Large intestine (tissue), 12 donors: ENCODE measurements around the gene OR51E2. TPM values are rescaled to one million over a fixed set of nuclear protein-coding genes. Genes with fewer than 3 reads are reported as not detected.
"Not testable (repeated sequence)": the region's sequence is repeated elsewhere in the genome, so short reads cannot be mapped to it uniquely, and the experiment has no call there.

Source experiments
- DNase-seq, 2 donors: peaks; one replicate each; pipeline versions ENCODE4 v3.0.0 to v3.0.0-alpha.2; 2013
- H3K27ac ChIP-seq: one replicate; pipeline ENCODE4 v1.5.1; 2013; ENCODE audit warnings: low read length
- H3K27me3 ChIP-seq: 2 replicates; pipeline ENCODE4 v1.6.1; 2013; ENCODE audit warnings: low read length; ENCODE audit not compliant: control insufficient read depth, insufficient read depth
- H3K36me3 ChIP-seq: 2 replicates; pipeline ENCODE4 v1.6.1; 2013; ENCODE audit warnings: low read length; ENCODE audit not compliant: control insufficient read depth, insufficient read depth
- H3K4me1 ChIP-seq: one replicate; pipeline ENCODE4 v1.6.1; 2013; ENCODE audit warnings: low read length; ENCODE audit not compliant: control insufficient read depth, insufficient read depth
- H3K4me3 ChIP-seq: one replicate; pipeline ENCODE4 v1.5.1; 2013; ENCODE audit warnings: low read length
- H3K9me3 ChIP-seq: one replicate; pipeline ENCODE4 v1.6.1; 2013; ENCODE audit warnings: mild to moderate bottlenecking, low read depth, low read length, moderate library complexity; ENCODE audit not compliant: control insufficient read depth
- WGBS: methylation state at CpG from one replicate; pipeline ENCODE4 v1.1.5; 2013; ENCODE audit warnings: low lambda C conversion rate; ENCODE audit not compliant: insufficient coverage; 5-methylcytosine and 5-hydroxymethylcytosine counted together
- long read RNA-seq, 11 donors: transcript quantifications; one replicate each; lab custom pipeline, GENCODE V29; 2026
- polyA plus RNA-seq: library from polyadenylated mRNA; unstranded; fragments of 120-200 nt; gene quantifications from one replicate; pipeline ENCODE4 v1.2.1, GENCODE V29; 2013

OR51E2 gene
- polyA plus RNA-seq = 0.34 TPM
- long read RNA-seq, donor 1 = 0 reads
- long read RNA-seq, donor 2 = 0 reads
- long read RNA-seq, donor 3 = 0 reads
- long read RNA-seq, donor 4 = 0 reads
- long read RNA-seq, donor 5 = 0 reads
- long read RNA-seq, donor 6 = 0 reads
- long read RNA-seq, donor 7 = 0 reads
- long read RNA-seq, donor 8 = 0 reads
- long read RNA-seq, donor 9 = 0 reads
- long read RNA-seq, donor 10 = 0 reads
- long read RNA-seq, donor 11 = 0 reads

DNA sequence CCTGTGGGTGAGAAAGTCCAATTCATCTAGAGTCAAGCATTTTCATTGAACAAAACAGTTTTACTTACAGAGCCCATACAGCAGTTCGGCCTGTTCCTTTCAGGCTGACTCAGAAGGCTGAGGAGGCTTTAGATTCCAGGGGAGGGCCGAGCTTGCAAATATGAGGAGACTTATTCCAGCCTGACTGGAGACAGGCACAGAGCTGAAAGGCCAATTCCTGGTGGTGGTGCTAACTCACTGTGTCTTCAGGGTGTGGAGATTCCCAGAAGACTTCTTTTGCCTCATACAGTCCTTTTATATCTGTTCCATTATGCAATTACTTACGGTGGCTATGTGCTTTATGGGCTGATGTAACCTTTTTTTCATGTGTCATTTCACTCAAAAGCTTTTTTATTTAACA lies at the start of gene OR51E2:
OR51E2 (minus strand) TSS at position 269 of the 400 bp plus-strand sequence. CDS start 15,142 bp downstream, outside the sequence.
- WGBS = 100% methylated on average over 1 of the region's 3 CpGs
- H3K4me3 ChIP-seq = no peak within 1 kb of the TSS
- no peak for DNase-seq

DNA sequence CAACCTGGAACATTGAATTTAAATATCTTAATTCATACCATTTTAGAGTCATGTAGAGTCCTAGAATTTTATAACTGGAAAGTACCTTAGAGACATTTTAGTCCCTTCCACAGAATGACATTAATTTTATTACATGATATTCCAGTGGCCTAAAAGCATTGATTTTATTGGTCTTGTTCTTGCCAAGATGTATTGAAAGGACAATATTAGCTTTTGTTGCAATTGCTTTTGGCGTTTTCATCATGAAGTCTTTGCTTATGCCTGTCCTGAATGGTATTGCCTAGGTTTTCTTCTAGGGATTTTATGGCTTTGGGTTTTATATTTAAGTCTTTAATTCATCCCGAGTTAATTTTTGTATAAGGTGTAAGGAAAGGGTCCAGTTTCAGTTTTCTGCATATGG lies 43.1 kb upstream of the OR51E2 start:
- DNase-seq = no peak
- H3K36me3 ChIP-seq = no peaks in the 10 kb centered on the region
- no peak overlapping the region for H3K27ac ChIP-seq
- no peak overlapping the region for H3K4me3 ChIP-seq
- no peaks in the 10 kb centered on the region for H3K9me3 ChIP-seq
- no peaks in the 10 kb centered on the region for H3K27me3 ChIP-seq
- WGBS = 80% methylated on average over 1 of the region's 2 CpGs
- H3K4me1 ChIP-seq = no peaks in the 10 kb centered on the region

More for the DNA sequence above, at the start of gene OR51E2:
- no peaks in the 10 kb centered on the region for H3K9me3 ChIP-seq
- H3K36me3 ChIP-seq = no peaks in the 10 kb centered on the region
- H3K27me3 ChIP-seq = no peaks in the 10 kb centered on the region
- H3K4me1 ChIP-seq = no peaks in the 10 kb centered on the region
- H3K27ac ChIP-seq = no peak within 1 kb of the TSS

GRCh38 chr11:4727171-4727570 lies 29.5 kb upstream of the OR51E2 start:
- Histone ChIP-seq H3K4me3 (no peak overlapping the region), H3K9me3 (no peaks in the 10 kb centered on the region), H3K27ac (no peak overlapping the region), H3K27me3 (no peaks in the 10 kb centered on the region), H3K36me3 (no peaks in the 10 kb centered on the region), H3K4me1 (no peaks in the 10 kb centered on the region)
- no peak for DNase-seq
- WGBS = no CpG with 5 or more reads among the region's 2 CpGs

DNA sequence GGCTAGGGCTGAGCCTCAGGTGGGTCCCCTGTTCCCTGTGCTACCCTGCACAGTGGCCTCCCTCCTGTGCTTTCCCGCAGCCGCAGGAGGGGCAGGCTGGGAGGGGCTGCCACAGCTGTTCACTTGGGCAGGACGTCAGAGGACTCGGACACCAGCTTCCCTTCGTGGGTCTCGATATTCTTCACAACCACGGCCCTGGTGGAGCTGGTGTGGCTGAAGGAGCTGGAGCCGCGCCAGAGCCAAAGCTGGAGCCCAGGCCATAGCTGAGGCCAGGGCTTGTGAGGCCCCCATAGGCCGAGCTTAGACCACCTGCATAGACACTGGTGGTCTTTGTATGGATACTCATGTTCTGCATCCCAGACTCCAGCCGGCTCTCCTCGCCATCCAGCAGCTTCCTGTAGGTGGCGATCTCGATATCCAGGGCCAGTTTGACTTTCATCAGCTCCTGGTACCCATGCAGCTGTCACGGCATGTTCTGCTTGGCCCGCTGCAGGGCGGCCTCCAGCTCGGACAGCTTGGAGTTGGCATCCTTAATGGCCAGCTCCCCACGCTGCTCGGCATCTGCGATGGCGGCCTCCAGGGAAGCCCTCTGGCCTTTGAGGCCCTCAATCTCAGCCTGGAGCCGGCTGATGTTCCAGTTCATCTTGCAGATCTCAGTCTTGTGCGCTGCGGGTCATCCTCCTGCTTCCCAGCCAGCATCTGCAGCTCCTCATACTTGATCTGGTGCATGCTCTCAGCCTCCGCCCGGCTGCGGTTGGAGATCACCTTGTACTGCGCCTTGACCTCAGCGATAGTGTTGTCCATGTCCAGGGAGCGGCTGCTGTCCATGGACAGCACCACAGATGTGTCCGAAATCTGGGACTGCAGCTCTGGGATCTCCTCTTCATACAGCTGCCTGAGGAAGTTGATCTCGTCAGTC lies 25.2 kb upstream of the OR51E2 start:
- no CpG with 5 or more reads among the region's 33 CpGs for WGBS
- not testable (repeated sequence) for DNase-seq

DNA sequence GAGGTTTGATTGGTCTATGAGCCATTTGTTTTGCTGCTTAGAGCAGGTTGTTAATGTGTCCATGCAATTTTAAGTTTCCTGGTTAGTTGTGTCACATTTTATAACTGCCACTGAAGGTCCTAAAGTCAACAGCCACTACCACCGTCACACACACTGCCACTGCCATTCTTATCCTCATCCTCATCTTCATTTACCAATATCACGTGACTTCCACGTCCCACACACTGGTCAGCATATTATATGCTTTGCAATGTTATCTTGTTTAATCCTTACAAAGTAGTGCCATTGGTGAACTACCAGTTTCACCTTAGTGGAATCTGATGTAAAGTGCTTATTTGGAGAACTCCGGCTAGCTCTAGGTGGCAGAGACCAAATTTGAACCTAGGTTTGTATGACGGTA lies 16.6 kb upstream of the OR51E2 start:
- Histone ChIP-seq H3K9me3 (no peaks in the 10 kb centered on the region), H3K4me3 (no peak overlapping the region), H3K36me3 (no peaks in the 10 kb centered on the region), H3K4me1 (no peaks in the 10 kb centered on the region), H3K27ac (no peak overlapping the region), H3K27me3 (no peaks in the 10 kb centered on the region)
- WGBS = 40% methylated on average over 1 of the region's 5 CpGs
- DNase-seq = no peak

More for the DNA sequence above, 25.2 kb upstream of the OR51E2 start:
- not testable (repeated sequence) for H3K4me3 ChIP-seq, H3K27ac ChIP-seq, H3K27me3 ChIP-seq, H3K9me3 ChIP-seq, H3K36me3 ChIP-seq, H3K4me1 ChIP-seq

DNA sequence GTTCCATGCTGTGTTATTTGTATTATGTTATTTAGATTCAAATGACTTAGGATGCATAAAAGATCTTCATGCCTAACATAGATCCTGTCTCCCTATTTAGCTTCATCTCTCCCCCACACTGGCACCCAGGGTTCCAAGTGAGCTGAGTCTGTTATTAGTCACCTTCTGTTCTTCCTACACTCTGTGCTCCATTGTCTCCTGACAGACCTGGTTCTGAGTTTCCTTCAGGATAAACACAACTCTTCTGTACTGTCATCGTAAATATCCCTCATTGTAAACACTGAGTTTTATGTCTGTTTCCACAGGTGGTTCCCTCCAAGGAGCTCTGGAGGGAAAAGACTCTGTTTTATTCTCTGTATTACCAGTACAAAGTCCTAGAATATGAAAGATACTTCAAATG lies 15.6 kb upstream of the OR51E2 start:
- DNase-seq = no peak
- Histone ChIP-seq H3K4me1 (no peaks in the 10 kb centered on the region), H3K27ac (no peak overlapping the region), H3K27me3 (no peaks in the 10 kb centered on the region), H3K4me3 (no peak overlapping the region), H3K9me3 (no peaks in the 10 kb centered on the region), H3K36me3 (no peaks in the 10 kb centered on the region)
- 0% methylated on average over 1 of the region's 1 CpG for WGBS

- H3K27me3 ChIP-seq = no peaks in the 10 kb centered on the region
- no peaks in the 10 kb centered on the region for H3K4me1 ChIP-seq
- H3K36me3 ChIP-seq = no peaks in the 10 kb centered on the region
- DNase-seq = no peak
- no peak overlapping the region for H3K27ac ChIP-seq
- no peak overlapping the region for H3K4me3 ChIP-seq
- WGBS = 85% methylated on average over 5 of the region's 8 CpGs
- no peaks in the 10 kb centered on the region for H3K9me3 ChIP-seq
Observed at GRCh38 chr11:4704790-4705334, 7.2 kb upstream of the OR51E2 start.

GRCh38 chr11:4704054-4704789 lies 6.6 kb upstream of the OR51E2 start, which contains the start of gene MMP26:
MMP26 (plus strand) TSS chr11:4704784.
- Histone ChIP-seq H3K9me3 (no peaks in the 10 kb centered on the region), H3K36me3 (no peaks in the 10 kb centered on the region), H3K4me3 (no peak within 1 kb of the TSS), H3K27ac (no peak within 1 kb of the TSS), H3K27me3 (no peaks in the 10 kb centered on the region), H3K4me1 (no peaks in the 10 kb centered on the region)
- WGBS = no CpG with 5 or more reads among the region's 5 CpGs
- peak in 1 of 2 donors; percentile 15 for DNase-seq

DNA sequence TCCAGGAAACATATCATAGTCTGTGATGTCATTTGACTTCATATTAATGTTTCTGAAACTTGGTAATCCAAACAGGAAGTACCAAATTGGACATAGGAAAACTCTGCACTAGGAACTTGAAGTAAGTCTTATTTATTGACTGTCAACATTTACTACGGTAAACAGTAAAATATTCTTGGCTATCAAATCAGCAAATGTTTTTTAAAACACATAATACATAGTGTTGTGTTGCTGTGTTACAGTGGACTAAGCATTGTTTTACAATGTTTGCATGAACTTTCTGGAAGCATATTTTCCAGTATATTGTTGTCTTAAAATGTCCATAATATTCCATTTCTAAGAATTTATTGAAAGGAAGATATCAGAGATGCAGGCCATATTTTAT lies 2.8 kb upstream of the OR51E2 start:
- no peaks in the 10 kb centered on the region for H3K27me3 ChIP-seq
- no CpG with 5 or more reads among the region's 1 CpG for WGBS
- no peaks in the 10 kb centered on the region for H3K4me1 ChIP-seq
- no peaks in the 10 kb centered on the region for H3K36me3 ChIP-seq
- H3K27ac ChIP-seq = no peak overlapping the region
- no peak overlapping the region for H3K4me3 ChIP-seq
- no peak for DNase-seq
- H3K9me3 ChIP-seq = no peaks in the 10 kb centered on the region
